GM21528 (cell line): ENCODE measurements around the gene DNAJC3.
"Not testable (repeated sequence)": the region's sequence is repeated elsewhere in the genome, so short reads cannot be mapped to it uniquely, and the experiment has no call there.

Experiments used
- ATAC-seq: cut with Tn5 transposase; IDR thresholded peaks from one replicate; pipeline ENCODE4 v1.9.1; 2021; ENCODE audit warnings: mild to moderate bottlenecking, moderate library complexity; ENCODE audit not compliant: unreplicated experiment, low FRiP score

DNAJC3 gene

DNA sequence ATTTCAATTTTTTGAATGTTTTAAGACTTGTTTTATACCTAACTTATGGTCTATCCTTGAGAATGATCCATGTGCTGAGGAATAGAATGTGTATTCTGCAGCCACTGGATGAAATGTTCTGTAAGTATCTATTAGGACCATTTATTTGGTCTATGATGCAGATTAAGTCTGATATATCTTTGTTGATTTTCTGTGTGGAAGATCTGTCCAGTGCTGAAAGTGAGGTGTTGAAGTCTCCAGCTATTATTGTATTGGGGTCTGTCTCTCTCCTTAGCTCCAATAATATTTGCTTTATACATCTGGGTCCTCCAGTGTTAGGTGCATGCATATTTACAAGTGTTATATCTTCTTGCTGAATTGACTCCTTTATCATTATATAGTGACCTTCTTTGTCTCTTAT is 9.7 kb upstream of the DNAJC3 start:
- ATAC-seq, result not testable (repeated sequence)

DNA sequence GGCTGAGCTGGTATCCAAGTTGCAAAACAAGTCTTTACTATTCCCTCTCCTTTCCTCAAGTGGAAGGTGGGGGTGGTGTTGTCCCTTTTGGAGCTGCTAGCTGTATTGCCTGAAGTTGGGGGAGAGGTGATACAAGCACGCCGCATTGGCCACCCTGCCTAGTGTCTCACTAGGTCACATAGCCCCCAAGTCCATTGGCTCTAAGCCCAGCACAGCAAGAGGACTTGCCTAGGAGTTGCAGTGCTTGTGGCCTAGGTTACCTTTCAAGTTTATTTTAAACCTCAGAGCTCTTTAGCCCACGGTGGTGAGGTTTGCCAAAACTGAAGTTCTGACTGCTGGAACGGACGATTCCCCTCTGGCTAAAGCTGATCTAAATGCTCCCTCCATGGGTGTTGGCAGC is 5.3 kb upstream of the DNAJC3 start:
- ATAC-seq, result no peak

DNA sequence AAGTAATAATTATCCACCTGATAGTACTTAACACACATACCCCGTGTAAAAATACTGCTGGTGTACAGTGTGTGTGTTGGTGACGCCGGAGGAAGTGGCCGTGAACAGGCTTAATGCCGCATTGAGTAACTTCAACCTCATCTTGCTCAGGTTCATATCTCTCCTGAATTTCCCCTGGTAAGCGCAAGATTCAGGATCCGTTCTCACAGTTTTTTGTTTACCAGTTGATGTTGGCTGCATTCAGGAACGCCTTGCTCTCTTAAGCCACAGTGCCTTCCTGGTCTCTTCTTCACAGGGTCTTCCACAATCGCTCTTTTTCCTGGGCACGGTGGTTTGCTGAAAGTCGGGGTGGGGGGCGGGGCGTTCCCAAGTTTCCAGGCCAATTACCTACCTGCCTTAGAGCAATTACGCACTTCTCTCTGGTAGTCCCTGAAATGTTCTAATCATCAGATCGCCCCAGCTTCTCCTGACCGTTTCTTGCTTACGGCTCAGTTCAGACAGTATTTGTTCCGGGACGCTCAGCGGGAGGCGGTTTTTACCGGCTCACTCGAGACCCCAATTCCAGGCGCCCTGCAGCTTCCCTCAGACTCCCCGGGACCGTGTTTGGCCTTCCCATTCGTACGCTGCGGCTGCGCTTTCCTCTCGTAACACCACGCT is 706 bp upstream of the DNAJC3 start:
- ATAC-seq, result peak; percentile 19

DNA sequence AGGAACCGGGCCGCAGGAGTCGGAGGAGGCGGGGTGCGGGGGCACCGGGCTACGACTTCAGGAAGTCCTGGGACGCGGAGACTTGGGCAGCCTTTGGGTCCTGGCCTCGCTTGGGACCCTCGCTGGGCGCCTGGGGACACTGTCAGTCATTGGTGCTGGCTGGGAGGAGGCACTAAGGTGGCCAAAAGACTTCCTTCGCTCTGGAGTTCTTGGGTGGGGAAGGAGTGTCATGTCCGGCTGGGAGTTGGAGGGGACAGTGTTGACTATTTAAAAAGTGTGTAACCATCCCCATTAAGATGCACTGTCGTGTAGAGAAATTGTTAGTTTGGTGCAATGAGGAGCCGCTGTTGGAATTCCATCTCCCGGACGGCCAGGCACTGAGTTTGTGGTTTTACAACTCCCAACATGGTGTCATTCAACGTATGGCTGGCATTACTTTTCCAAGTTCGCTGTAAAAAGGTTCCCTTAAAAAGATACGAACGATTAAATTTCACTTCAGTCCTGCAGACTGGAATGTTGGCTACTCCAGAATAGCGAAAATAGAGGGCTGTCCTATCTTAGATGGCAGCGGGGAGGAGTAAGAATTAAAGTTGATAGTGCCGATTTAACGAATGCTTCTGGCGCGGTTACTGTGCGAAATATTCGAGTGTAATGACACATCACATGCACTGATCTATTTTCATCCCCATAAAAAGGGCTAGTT is 776 bp downstream of the DNAJC3 start:
- peak; percentile 27 for ATAC-seq

DNA sequence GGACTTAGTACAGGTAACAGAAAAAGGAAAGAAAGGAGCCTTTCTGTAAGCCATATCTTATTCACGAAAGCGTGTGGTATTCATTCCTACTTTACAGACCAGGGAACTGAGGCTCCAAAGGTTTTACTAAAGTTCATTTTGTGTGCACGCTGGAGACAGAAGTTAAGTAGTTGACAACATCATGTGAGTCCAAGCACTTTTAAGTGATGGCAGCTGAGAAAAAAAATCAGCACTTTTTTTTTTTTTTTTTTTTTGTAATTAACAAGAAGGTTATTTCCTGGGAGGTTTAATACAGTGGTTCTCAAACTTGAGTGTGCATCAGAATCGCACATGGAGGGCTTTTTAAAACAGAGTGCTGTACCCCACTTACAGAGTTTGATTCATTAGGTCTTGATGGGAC is 2.0 kb downstream of the DNAJC3 start:
- no peak for ATAC-seq

DNA sequence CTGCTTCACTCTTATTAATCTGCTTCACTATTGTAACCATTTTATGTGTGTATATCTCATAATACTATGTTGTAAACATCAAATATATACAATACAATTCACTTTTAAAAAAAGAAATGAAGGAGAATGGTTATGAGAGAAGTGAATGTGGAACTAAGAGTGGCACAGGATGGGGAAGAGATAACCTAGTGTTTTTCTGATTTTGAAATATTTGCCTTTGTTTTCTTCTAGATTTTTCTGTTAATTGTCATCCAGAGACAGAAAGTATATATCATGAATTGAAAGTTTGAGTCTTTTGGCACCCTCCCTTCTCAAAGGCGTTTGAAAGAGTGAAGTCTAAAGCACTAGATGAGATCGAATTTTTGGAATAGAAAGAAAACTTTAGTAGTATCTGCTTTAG is 2.8 kb downstream of the DNAJC3 start:
- ATAC-seq, result no peak

DNA sequence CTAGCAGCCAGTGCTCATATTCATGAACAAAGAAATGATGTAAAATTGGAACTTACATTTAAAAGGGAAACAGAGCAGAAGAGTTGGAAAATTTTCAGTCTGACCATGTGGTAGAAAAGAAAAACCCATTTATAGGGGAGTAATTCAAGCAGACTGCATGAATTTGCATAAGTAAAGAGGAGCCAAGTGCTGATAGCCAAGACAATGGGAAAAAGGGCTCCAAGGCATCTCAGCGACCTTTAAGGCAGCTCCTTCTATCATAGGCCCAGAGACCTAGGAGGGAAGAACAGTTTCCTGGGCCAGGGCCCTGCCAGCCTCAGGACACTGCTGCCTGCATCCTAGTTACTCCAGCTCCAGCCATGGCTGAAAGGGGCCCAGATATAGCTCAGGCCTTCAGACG is 7.5 kb downstream of the DNAJC3 start:
- no peak for ATAC-seq

DNA sequence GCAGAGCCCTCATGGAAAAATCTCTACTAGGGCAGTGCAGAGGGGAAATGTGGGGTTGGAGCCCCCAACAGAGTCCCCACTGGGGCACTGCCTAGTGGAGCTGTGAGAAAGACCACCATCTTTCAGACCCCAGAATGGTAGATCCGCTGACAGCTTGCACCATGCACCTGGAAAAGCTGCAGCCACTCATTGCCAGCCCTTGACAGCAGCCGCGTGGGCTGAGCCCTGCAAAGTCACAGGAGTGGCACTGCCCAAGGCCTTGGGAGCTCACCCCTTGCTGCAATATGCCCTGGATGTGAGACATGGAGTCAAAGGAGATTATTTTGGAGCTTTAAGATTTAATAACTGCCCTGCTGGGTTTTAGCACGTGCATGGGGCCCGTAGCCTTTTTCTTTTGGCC is 8.0 kb downstream of the DNAJC3 start:
- not testable (repeated sequence) for ATAC-seq

DNA sequence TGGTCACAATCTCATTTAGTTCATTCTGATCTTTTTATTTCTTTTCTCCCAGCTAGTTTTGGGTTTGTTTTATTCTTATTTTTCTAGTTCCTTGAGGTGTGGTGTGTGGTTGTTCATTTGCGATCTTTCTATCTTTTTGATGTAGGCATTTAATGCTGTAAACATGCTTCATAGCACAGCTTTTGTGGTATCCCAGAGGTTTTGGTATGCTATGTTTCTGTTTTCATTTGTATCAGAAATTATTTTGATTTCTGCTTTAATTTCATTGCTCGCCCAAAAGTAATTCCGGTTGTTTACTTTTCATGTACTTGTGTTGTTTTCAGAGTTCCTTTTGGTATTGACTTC is 12.6 kb downstream of the DNAJC3 start:
- ATAC-seq, result no peak

DNA sequence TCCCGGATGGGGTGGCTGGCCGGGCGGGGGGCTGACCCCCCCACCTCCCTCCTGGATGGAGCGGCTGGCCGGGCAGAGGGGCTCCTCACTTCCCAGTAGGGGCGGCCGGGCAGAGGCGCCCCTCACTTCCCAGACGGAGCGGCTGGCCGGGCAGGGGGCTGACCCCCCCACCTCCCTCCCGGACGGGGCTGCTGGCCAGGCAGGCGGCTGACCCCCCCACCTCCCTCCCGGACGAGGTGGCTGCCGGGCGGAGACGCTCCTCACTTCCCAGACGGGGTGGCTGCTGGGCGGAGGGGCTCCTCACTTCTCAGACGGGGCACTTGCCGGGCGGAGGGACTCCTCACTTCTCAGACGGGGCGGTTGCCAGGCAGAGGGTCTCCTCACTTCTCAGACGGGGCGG is 14.0 kb downstream of the DNAJC3 start:
- not testable (repeated sequence) for ATAC-seq

DNA sequence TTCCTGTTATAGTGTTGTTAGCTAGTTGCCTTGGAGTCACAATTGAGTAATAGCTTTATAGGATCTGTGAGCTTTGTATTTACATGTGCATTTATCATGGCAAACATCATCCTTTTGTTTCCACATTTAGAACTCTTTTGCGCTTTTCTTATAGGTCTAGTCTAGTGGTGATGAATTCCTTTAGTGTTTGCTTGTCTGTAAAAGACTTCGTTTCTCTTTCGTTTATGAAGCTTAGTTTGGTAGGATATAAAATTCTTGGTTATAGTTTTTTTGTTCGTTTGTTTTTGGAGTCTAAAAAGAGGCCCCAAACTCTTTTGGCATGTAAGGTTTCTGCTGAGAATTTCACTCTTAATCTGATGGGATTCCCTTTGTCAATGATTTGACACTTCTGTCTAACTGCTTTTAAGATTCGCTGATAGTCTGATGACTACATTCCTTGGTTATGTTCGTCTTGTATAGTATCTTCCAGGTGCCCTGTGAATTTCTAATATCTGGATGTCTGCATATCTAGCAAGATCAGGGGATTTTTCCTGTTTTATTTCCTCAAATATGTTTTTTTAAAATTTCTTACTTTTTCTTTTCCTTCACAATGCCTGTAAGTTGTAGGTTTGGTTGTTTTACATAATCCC is 20.2 kb downstream of the DNAJC3 start:
- ATAC-seq, result no peak

DNA sequence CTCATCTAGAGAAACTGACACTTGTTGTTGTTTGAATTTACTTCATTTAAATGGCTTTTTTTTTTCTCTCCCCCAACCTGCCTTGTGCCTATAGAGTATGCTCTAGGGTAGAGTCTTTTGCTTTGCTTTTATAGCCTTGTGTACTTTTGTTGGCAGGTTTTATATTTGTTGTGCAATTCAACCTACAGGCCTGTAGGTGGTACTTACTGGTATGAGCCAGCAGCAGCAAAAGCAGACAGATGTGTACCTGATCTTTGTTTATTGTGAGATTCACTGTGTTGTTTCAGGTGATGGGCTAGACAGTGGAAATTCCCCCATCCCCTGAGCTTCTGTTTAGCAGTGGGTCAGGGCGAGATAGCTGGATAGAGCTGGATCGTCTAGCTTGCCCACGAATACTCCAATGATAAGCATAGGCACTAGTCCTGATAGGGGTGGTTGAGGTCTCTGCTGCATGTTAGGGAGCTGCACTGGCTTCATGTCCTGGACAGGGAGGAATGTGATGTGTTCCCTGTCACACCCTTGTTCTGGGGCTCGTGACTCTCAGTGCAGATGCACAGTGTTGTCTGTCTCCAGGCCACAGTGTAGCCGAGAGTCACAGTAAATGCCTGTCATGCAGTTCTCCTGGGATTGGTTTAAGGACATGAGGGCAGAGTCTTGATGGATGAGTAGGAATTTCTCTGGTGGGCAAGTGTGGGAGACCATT is 21.3 kb downstream of the DNAJC3 start:
- ATAC-seq, result no peak

DNA sequence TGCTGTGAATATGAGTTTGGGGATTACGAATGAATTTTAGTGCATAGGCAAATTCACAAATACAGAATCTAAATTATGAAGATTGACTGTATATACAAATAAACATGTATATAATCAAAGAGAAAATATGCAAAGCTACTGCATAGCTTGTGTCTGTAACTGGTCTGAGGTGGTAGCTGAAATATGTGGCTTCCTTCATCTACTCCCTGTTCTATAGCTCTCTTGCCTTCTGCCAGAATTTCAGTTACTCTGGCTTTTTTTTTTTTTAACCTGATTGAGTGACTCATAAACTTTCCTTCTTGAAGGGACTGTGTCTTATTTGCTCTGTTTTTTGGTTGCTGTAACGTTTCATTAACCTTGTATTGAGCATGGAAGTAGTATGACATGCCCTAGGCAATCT is 26.6 kb downstream of the DNAJC3 start:
- no peak for ATAC-seq

DNA sequence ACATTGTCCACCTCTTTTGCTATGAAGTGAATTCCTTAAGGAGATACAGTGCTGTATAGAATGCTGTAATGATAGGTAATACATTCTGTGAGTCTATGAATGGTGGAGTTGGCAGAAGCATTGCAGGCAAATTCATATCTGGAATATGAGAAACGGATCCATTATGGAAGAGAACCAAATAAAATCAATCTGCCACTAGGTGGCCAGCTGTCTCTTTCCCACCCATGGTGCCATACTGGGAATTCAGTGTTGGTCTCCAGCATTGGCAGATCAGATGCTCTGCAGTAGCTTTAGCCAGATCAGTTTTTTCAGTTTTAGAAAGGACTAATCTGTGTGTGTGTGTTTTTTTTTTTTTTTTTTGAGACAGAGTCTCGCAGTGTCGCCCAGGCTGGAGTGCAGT is 27.6 kb downstream of the DNAJC3 start:
- ATAC-seq, result no peak

DNA sequence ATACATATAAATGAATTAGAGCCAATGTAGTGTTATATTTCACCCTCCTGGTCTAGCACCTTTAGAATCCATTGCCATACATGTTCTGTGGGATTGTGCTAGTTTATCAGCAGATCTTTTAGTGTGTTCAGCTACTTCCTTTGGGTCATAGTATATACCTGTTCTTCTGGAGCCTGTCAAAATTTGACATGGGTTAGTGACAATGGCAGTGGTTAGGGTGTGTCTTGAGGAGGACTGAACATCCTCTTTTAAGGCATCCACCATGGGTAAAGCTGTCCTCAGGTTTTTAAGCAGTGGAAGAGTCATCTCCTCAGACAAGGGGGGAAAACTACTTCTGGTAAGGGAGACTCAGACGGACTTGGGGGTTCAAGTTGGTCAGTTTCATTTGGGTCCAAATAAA is 29.4 kb downstream of the DNAJC3 start:
- no peak for ATAC-seq

DNA sequence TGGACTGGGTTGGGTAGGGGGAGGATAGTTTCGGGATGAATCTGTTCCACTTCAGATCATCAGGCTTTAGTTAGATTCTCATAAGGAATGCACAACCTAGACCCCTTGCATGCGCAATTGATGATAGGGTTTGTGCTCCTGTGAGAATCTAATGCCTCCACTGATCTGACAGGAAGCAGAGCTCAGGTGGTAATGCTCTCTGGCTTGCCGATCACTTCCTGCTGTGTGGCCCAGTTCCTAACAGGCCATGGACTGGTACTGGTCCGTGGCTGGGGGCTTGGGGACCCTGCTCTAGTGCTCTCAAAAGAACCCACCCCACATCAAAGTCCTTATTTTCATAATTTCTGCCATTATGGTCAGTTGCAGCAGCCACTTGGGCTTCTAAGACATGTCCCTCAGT is 30.1 kb downstream of the DNAJC3 start:
- ATAC-seq, result no peak

DNA sequence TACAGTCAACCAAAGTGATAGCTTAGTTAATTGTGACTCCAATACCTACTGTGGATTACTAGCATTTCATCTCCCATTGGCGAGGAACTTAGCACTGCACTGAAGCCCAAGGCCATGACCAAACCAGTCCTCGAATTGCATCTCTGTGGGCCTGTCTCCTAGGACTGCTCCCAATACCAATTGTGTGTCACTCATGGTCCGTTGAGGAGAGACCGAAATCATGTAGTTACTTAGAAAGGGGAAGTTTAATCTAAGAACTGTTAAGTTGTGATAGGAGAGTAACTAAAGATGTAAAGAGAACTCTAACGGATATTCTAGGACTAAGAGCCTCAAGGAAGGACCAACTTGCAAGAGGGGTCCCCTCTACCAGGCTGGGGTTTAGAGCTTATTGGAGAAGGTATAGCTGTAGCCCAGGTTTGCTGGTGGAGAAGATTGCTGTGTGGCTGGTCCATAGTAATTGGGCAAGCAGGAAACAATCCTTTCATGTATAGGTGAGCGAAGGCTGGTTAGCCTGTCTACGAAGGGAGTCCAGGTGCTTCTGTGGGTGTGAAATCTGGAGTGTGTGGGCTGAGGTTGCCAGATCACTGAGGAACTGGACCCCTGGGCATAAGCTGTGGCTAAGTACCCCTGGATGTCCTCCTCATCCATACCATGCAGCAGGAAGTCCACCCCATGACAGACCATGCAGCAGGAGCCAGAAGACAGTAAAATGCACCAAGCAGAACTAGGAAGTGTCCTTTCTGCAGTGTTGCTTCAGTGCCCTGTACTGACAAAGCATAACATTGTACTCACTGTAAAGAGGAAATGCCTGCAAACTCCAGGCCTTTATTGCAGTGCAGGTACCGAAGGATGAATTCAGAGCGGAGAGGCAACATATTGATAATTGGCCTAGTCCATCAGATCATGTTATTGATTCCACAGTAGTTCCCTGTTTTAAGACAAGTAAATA is 30.8 kb downstream of the DNAJC3 start:
- ATAC-seq, result no peak

DNA sequence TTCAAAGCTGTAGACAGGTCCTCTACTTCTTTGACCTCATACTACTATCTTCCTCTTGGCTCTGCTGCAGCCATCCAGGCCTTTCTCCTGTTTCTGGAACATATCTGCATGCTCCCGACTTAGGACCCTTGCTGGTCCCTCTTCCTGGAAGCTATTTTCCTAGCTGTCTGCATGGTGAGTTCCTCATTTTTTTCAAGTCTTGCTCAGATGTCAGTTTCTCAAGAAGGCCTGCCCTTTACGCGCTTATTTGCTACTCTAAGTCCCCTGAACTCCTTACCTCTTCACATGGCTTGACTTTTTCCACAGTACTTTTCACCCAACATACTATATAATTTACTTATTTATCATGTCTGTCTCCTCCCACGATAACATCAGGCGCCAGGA is 31.4 kb downstream of the DNAJC3 start:
- ATAC-seq, result no peak

DNA sequence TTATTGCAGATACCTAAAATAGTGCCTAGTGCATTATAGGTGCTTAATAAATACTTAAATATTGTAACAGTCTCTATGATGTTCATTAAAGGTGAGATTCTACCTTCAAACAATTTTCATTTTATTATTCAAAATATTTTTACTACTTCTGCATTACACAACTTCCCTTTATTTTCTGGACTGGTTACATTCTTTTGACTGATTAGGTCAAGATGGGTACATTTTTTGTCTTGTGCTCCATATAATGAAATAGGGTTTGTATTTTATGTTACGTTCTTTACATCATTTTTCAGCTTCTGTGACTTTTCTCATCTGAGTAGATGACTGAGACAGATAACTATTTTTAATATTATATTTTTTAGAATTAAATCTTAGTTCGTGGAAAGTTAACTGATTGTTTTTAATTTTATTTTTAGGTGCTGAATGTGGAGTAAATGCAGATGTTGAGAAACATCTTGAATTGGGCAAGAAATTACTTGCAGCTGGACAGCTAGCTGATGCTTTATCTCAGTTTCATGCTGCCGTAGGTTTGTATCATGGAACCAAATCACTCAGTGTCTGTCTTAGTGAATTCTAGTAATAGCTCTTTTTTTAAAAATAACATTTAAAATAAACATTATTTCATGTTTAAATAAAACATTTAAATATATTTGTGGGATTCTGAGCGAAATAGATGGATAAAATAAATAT is 32.0 kb downstream of the DNAJC3 start:
- no peak for ATAC-seq

DNA sequence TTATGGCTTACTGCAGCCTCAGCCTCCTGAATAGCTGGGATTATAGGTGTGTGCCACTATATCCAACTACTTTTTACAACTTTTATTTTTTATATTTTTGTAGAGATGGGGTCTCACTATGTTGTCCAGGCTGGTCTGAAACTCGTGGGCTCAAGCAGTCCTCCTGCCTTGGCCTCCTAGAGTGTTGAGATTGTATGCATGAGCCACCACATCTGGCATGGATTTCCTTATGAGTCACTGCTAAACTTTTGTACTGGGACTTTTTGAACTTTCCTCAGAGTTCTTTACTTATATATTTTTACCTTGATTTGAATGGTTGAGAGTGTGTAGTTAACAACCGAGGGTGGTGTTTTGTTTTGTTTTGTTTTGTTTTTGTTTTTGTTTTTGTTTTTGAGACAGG is 33.4 kb downstream of the DNAJC3 start:
- ATAC-seq, result no peak
